A673 (cell line): ENCODE results near the gene MYH16.

Experiments used
- CTCF ChIP-seq: fragments of 300-800, 200-600 bp; sonication (generic); conservative IDR thresholded peaks from 2 replicates; pipeline ENCODE4 v1.5.1; 2017; ENCODE audit warnings: low read depth, mild to moderate bottlenecking, antibody characterized with exemption, low read length, moderate library complexity, mixed read lengths
- EZH2 ChIP-seq: fragments of 200-600 bp; sonication (generic); IDR thresholded peaks from 2 replicates; pipeline ENCODE4 v1.6.1; 2017; ENCODE audit warnings: borderline replicate concordance, low read depth, mild to moderate bottlenecking, mixed read lengths, antibody characterized with exemption, low read length; ENCODE audit not compliant: poor library complexity, severe bottlenecking

- TF ChIP-seq EZH2 (no peak), CTCF (no peak)
Measured at GRCh38 chr7:99258501-99258900, 14.1 kb upstream of the MYH16 start.
